Caco-2 (cell line): ENCODE data around the gene NUMB. TPM values are rescaled to one million over a fixed set of nuclear protein-coding genes. Genes with fewer than 3 reads are reported as not detected.

Experiments
- BruUV-seq: library from RNA; stranded (reverse); fragments of 400-500 nt; replicated peaks from 2 replicates; lab custom pipeline; 2021; lab: Mats Ljungman, UMichigan
- CTCF ChIA-PET: fragments of 300-600 bp; sonication (Branson Sonifier 250); formaldehyde crosslinking; loops from one replicate; lab custom pipeline; 2022; ENCODE audit warnings: antibody characterized with exemption; lab: Charles Lee
- POLR2A ChIA-PET: fragments of 300-600 bp; sonication (Branson Sonifier 250); formaldehyde crosslinking; loops from one replicate; lab custom pipeline; 2022; ENCODE audit warnings: antibody characterized with exemption; lab: Charles Lee
- DNase-seq, 2 experiments: peaks; one replicate each; pipeline versions ENCODE4 v3.0.0 to v3.0.0-alpha.2; 2020 to 2022
- H3K27me3 ChIP-seq: replicated peaks from 2 replicates; pipeline ENCODE4 v1.6.0; 2011; ENCODE audit warnings: low read length; ENCODE audit not compliant: control insufficient read depth, insufficient read depth
- H3K36me3 ChIP-seq: 2 replicates; pipeline ENCODE4 v1.5.1; 2011; ENCODE audit warnings: low read length; ENCODE audit not compliant: control insufficient read depth, insufficient read depth
- H3K4me1 ChIP-seq: fragments of 250-450 bp; sonication (Bioruptor Pico); 2 replicates; pipeline ENCODE4 v1.5.1; 2020; ENCODE audit warnings: mild to moderate bottlenecking
- H3K4me3 ChIP-seq: 2 replicates; pipeline ENCODE4 v1.5.1; 2011; ENCODE audit warnings: low read depth, mild to moderate bottlenecking, control low read depth, low read length
- H3K9me3 ChIP-seq: fragments of 250-450 bp; sonication (Bioruptor Pico); 2 replicates; pipeline ENCODE4 v1.5.1; 2020; ENCODE audit warnings: mild to moderate bottlenecking, moderate library complexity
- H3K27ac Mint-ChIP-seq: one replicate; pipeline ENCODE4 v1.8.0; 2022; ENCODE audit warnings: mixed read lengths; ENCODE audit not compliant: unreplicated experiment
- H3K27me3 Mint-ChIP-seq: one replicate; pipeline ENCODE4 v1.8.0; 2022; ENCODE audit warnings: mixed read lengths; ENCODE audit not compliant: insufficient read depth, unreplicated experiment
- H3K36me3 Mint-ChIP-seq: one replicate; pipeline ENCODE4 v1.8.0; 2022; ENCODE audit warnings: mild to moderate bottlenecking, mixed read lengths; ENCODE audit not compliant: insufficient read depth, unreplicated experiment
- H3K4me1 Mint-ChIP-seq: one replicate; pipeline ENCODE4 v1.8.0; 2022; ENCODE audit warnings: low read depth, mixed read lengths; ENCODE audit not compliant: unreplicated experiment
- H3K4me3 Mint-ChIP-seq: one replicate; pipeline ENCODE4 v1.8.0; 2022; ENCODE audit warnings: mild to moderate bottlenecking, moderate library complexity, mixed read lengths; ENCODE audit not compliant: unreplicated experiment
- H3K9me3 Mint-ChIP-seq: one replicate; pipeline ENCODE4 v1.8.0; 2022; ENCODE audit warnings: mixed read lengths; ENCODE audit not compliant: unreplicated experiment
- CTCF ChIP-seq, 2 experiments: fragments of 200-600 bp in 1 of 2; IDR thresholded peaks; 1 replicate in 1 of 2; 2 replicates in 1 of 2; pipeline versions ENCODE4 v1.5.1 to v1.8.0; 2011 to 2022; ENCODE audit warnings: antibody characterized with exemption in 1 of 2, control low read depth in 1 of 2, inconsistent platforms in 1 of 2, low read depth in 1 of 2, low read length in 1 of 2, mild to moderate bottlenecking in 1 of 2, moderate library complexity in 1 of 2; ENCODE audit not compliant: insufficient read depth in 1 of 2, severe bottlenecking in 1 of 2, unreplicated experiment in 1 of 2
- intact Hi-C: fragments of 100-400 bp; cut with micrococcal nuclease; formaldehyde crosslinking; loops from one replicate; pipeline ENCODE4 v1.10.0; 2022; ENCODE audit not compliant: unreplicated experiment
- total RNA-seq: library from RNA; stranded (reverse); gene quantifications from 2 replicates; pipeline ENCODE4 v1.2.3, GENCODE V29; 2022

Gene NUMB
- total RNA-seq, 1 experiment from 2014 or later: 67.6 TPM

- peak overlapping the region; percentile 65 for H3K27ac Mint-ChIP-seq
- ChIA-PET CTCF (interaction anchor here (0.6 to 1.6 kb wide), 3 partner anchors 10 to 521 kb away, joined by 3 to 12 read pairs (median 5); no protein-coding TSS in a partner anchor), POLR2A (no interaction called here)
- no peaks in the 10 kb centered on the region for H3K27me3 Mint-ChIP-seq
- H3K27me3 ChIP-seq: no peaks in the 10 kb centered on the region
- intact Hi-C loops: no loop called here
- H3K9me3 Mint-ChIP-seq: no peaks in the 10 kb centered on the region
- H3K4me3 Mint-ChIP-seq: peak overlapping the region; percentile 51
- DNase-seq: no peak
- peak overlapping the region; percentile 42 for H3K4me3 ChIP-seq
- no peaks in the 10 kb centered on the region for H3K9me3 ChIP-seq
- H3K4me1 Mint-ChIP-seq: peaks cover 38% of the 10 kb centered on the region
- no peaks in the 10 kb centered on the region for H3K36me3 ChIP-seq
- peaks cover 24% of the 10 kb centered on the region for H3K4me1 ChIP-seq
- TF ChIP-seq CTCF (IDR thresholded peaks at IDR 0.05; ENCODE audit: insufficient read depth in 1 of 2, low read depth in 1 of 2, low read length in 1 of 2, severe bottlenecking in 1 of 2, unreplicated experiment in 1 of 2): no peak
- BruUV-seq: no TSS peak
- peaks cover 13% of the 10 kb centered on the region for H3K36me3 Mint-ChIP-seq
Measured at GRCh38 chr14:73461478-73462047, 3.2 kb upstream of the NUMB start.

GRCh38 chr14:73460691-73461127 lies 2.4 kb upstream of the NUMB start:
- H3K9me3 ChIP-seq: no peaks in the 10 kb centered on the region
- no peaks in the 10 kb centered on the region for H3K36me3 ChIP-seq
- BruUV-seq: no TSS peak
- H3K27me3 Mint-ChIP-seq: no peaks in the 10 kb centered on the region
- no peak overlapping the region for H3K4me3 ChIP-seq
- peaks cover 25% of the 10 kb centered on the region for H3K4me1 ChIP-seq
- H3K9me3 Mint-ChIP-seq: no peaks in the 10 kb centered on the region
- intact Hi-C loops: no loop called here
- H3K36me3 Mint-ChIP-seq: peaks cover 13% of the 10 kb centered on the region
- TF ChIP-seq CTCF (IDR thresholded peaks at IDR 0.05; ENCODE audit: insufficient read depth in 1 of 2, low read depth in 1 of 2, low read length in 1 of 2, severe bottlenecking in 1 of 2, unreplicated experiment in 1 of 2): no peak
- H3K4me1 Mint-ChIP-seq: peaks cover 40% of the 10 kb centered on the region
- DNase-seq: no peak
- no peaks in the 10 kb centered on the region for H3K27me3 ChIP-seq
- no peak overlapping the region for H3K4me3 Mint-ChIP-seq
- CTCF ChIA-PET: no interaction called here
- POLR2A ChIA-PET: no interaction called here
- no peak overlapping the region for H3K27ac Mint-ChIP-seq

- POLR2A ChIA-PET: no interaction called here
Measured at GRCh38 chr14:73459959-73460358, 1.6 kb upstream of the NUMB start.

More at GRCh38 chr14:73459959-73460358, 1.6 kb upstream of the NUMB start:
- Mint-ChIP-seq H3K4me1 (peaks cover 45% of the 10 kb centered on the region), H3K27me3 (no peaks in the 10 kb centered on the region), H3K9me3 (no peaks in the 10 kb centered on the region), H3K4me3 (peak overlapping the region; percentile 85), H3K27ac (no peak overlapping the region), H3K36me3 (peaks cover 13% of the 10 kb centered on the region)
- Histone ChIP-seq H3K4me3 (no peak overlapping the region), H3K9me3 (no peaks in the 10 kb centered on the region), H3K27me3 (no peaks in the 10 kb centered on the region), H3K36me3 (no peaks in the 10 kb centered on the region), H3K4me1 (peaks cover 30% of the 10 kb centered on the region)
- TF ChIP-seq CTCF (IDR thresholded peaks at IDR 0.05; ENCODE audit: insufficient read depth in 1 of 2, low read depth in 1 of 2, low read length in 1 of 2, severe bottlenecking in 1 of 2, unreplicated experiment in 1 of 2): no peak
- CTCF ChIA-PET: no interaction called here
- BruUV-seq: no TSS peak
- DNase-seq: no peak
- intact Hi-C loops: loop anchor here (2.0 to 10.0 kb wide), 3 partner anchors 31 to 163 kb away; partner anchors contain the start of gene RIOX1
